ENCODE measurements around the gene PTPRO.

GRCh38 chr12:15411842-15412241 is 89.5 kb downstream of the PTPRO start:
- TF ChIP-seq, protein P1, sequence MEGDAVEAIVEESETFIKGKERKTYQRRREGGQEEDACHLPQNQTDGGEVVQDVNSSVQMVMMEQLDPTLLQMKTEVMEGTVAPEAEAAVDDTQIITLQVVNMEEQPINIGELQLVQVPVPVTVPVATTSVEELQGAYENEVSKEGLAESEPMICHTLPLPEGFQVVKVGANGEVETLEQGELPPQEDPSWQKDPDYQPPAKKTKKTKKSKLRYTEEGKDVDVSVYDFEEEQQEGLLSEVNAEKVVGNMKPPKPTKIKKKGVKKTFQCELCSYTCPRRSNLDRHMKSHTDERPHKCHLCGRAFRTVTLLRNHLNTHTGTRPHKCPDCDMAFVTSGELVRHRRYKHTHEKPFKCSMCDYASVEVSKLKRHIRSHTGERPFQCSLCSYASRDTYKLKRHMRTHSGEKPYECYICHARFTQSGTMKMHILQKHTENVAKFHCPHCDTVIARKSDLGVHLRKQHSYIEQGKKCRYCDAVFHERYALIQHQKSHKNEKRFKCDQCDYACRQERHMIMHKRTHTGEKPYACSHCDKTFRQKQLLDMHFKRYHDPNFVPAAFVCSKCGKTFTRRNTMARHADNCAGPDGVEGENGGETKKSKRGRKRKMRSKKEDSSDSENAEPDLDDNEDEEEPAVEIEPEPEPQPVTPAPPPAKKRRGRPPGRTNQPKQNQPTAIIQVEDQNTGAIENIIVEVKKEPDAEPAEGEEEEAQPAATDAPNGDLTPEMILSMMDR (IDR thresholded peaks at IDR 0.05), result no peak
- TF ChIP-seq REST (IDR thresholded peaks at IDR 0.05) (no peak), POLR2A (IDR thresholded peaks at IDR 0.05; ENCODE audit: low read length) (no peak), MAZ (IDR thresholded peaks at IDR 0.05; ENCODE audit: borderline replicate concordance, low read depth, low read length) (no peak), HES2 (IDR thresholded peaks at IDR 0.05) (no peak), BHLHE40 (IDR thresholded peaks at IDR 0.05; ENCODE audit: low read depth, low read length) (no peak), RAD21 (conservative IDR thresholded peaks at IDR 0.05 in 1 of 2, IDR thresholded peaks at IDR 0.05 in 1 of 2) (no peak), EP300 (IDR thresholded peaks at IDR 0.05) (no peak), ZNF302 (CRISPR knock-in tag; IDR thresholded peaks at IDR 0.05) (no peak), CBX8 (IDR thresholded peaks at IDR 0.05) (no peak), CHD4 (IDR thresholded peaks at IDR 0.05; ENCODE audit: borderline replicate concordance) (no peak)
- TF ChIP-seq, protein P2, sequence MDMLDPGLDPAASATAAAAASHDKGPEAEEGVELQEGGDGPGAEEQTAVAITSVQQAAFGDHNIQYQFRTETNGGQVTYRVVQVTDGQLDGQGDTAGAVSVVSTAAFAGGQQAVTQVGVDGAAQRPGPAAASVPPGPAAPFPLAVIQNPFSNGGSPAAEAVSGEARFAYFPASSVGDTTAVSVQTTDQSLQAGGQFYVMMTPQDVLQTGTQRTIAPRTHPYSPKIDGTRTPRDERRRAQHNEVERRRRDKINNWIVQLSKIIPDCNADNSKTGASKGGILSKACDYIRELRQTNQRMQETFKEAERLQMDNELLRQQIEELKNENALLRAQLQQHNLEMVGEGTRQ (IDR thresholded peaks at IDR 0.05), result no peak
- TF ChIP-seq, protein P3, sequence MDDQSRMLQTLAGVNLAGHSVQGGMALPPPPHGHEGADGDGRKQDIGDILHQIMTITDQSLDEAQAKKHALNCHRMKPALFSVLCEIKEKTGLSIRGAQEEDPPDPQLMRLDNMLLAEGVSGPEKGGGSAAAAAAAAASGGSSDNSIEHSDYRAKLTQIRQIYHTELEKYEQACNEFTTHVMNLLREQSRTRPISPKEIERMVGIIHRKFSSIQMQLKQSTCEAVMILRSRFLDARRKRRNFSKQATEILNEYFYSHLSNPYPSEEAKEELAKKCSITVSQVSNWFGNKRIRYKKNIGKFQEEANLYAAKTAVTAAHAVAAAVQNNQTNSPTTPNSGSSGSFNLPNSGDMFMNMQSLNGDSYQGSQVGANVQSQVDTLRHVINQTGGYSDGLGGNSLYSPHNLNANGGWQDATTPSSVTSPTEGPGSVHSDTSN (IDR thresholded peaks at IDR 0.05), result no peak

Data from A549 (cell line).